ACC112 (cell line): ENCODE results near the gene EPHB1.

Source experiments
- H2AFZ ChIP-seq: fragments of 200-600 bp; sonication (generic); one replicate; pipeline ENCODE4 v1.6.0; 2017; ENCODE audit warnings: antibody characterized with exemption, low read length; ENCODE audit not compliant: unreplicated experiment
- H3K27ac ChIP-seq: fragments of 200-600 bp; sonication (generic); 2 replicates; pipeline ENCODE4 v1.5.1; 2014; ENCODE audit warnings: low read depth, mild to moderate bottlenecking, antibody characterized with exemption, low read length, moderate library complexity
- H3K27me3 ChIP-seq: fragments of 200-600 bp; sonication (generic); 2 replicates; pipeline ENCODE4 v1.6.1; 2014; ENCODE audit warnings: mild to moderate bottlenecking, antibody characterized with exemption, low read length, moderate library complexity, mixed read lengths; ENCODE audit not compliant: insufficient read depth
- H3K36me3 ChIP-seq: fragments of 200-600 bp; sonication (generic); 2 replicates; pipeline ENCODE4 v1.6.1; 2016; ENCODE audit warnings: mild to moderate bottlenecking, antibody characterized with exemption, low read length, moderate library complexity, mixed read lengths; ENCODE audit not compliant: insufficient read depth
- H3K4me1 ChIP-seq: fragments of 200-600 bp; sonication (generic); one replicate; pipeline ENCODE4 v1.6.1; 2016; ENCODE audit warnings: low read length, mixed read lengths; ENCODE audit not compliant: insufficient read depth, unreplicated experiment, control insufficient read depth
- H3K4me3 ChIP-seq: fragments of 200-600 bp; sonication (generic); 2 replicates; pipeline ENCODE4 v1.5.1; 2014; ENCODE audit warnings: mild to moderate bottlenecking, low read depth, low read length
- H3K79me2 ChIP-seq: fragments of 200-600 bp; sonication (generic); one replicate; pipeline ENCODE4 v1.6.0; 2016; ENCODE audit warnings: low read length; ENCODE audit not compliant: control insufficient read depth, unreplicated experiment, insufficient read depth

EPHB1 gene

GRCh38 chr3:135238871-135239614 is 444.0 kb downstream of the EPHB1 start:
- Histone ChIP-seq H3K79me2 (no peaks in the 10 kb centered on the region), H3K4me1 (no peaks in the 10 kb centered on the region), H3K27ac (no peak overlapping the region), H2AFZ (no peak overlapping the region), H3K4me3 (no peak overlapping the region), H3K27me3 (no peaks in the 10 kb centered on the region), H3K36me3 (no peaks in the 10 kb centered on the region)

GRCh38 chr3:135239615-135239884 is 444.5 kb downstream of the EPHB1 start:
- no peaks in the 10 kb centered on the region for H3K4me1 ChIP-seq

GRCh38 chr3:135240426-135240825 is 445.4 kb downstream of the EPHB1 start:
- no peaks in the 10 kb centered on the region for H3K36me3 ChIP-seq
- H2AFZ ChIP-seq, result no peak overlapping the region
- no peak overlapping the region for H3K27ac ChIP-seq
- H3K4me3 ChIP-seq, result no peak overlapping the region
- H3K79me2 ChIP-seq, result no peaks in the 10 kb centered on the region
- no peaks in the 10 kb centered on the region for H3K27me3 ChIP-seq
- no peaks in the 10 kb centered on the region for H3K4me1 ChIP-seq

More at GRCh38 chr3:135239615-135239884, 444.5 kb downstream of the EPHB1 start:
- Histone ChIP-seq H3K79me2 (no peaks in the 10 kb centered on the region), H3K36me3 (no peaks in the 10 kb centered on the region), H2AFZ (no peak overlapping the region), H3K27ac (no peak overlapping the region), H3K4me3 (no peak overlapping the region), H3K27me3 (no peaks in the 10 kb centered on the region)

GRCh38 chr3:135242285-135242684 is 447.2 kb downstream of the EPHB1 start:
- Histone ChIP-seq H3K4me1 (no peaks in the 10 kb centered on the region), H3K79me2 (no peaks in the 10 kb centered on the region), H3K27ac (no peak overlapping the region), H3K27me3 (no peaks in the 10 kb centered on the region), H2AFZ (no peak overlapping the region), H3K36me3 (no peaks in the 10 kb centered on the region), H3K4me3 (no peak overlapping the region)

GRCh38 chr3:135243616-135244015 is 448.6 kb downstream of the EPHB1 start:
- Histone ChIP-seq H3K4me1 (no peaks in the 10 kb centered on the region), H3K36me3 (no peaks in the 10 kb centered on the region), H3K27me3 (no peaks in the 10 kb centered on the region), H3K79me2 (no peaks in the 10 kb centered on the region), H2AFZ (no peak overlapping the region), H3K27ac (no peak overlapping the region), H3K4me3 (no peak overlapping the region)

GRCh38 chr3:135246027-135246426 is 451.0 kb downstream of the EPHB1 start:
- Histone ChIP-seq H3K4me1 (no peaks in the 10 kb centered on the region), H3K79me2 (no peaks in the 10 kb centered on the region), H3K27ac (no peak overlapping the region), H2AFZ (no peak overlapping the region), H3K27me3 (no peaks in the 10 kb centered on the region), H3K36me3 (no peaks in the 10 kb centered on the region), H3K4me3 (no peak overlapping the region)

- no peaks in the 10 kb centered on the region for H3K79me2 ChIP-seq
- H3K27ac ChIP-seq, result no peak overlapping the region
- H3K4me1 ChIP-seq, result no peaks in the 10 kb centered on the region
- no peak overlapping the region for H2AFZ ChIP-seq
- H3K4me3 ChIP-seq, result no peak overlapping the region
- no peaks in the 10 kb centered on the region for H3K27me3 ChIP-seq
- H3K36me3 ChIP-seq, result no peaks in the 10 kb centered on the region
Measured at GRCh38 chr3:135248213-135248612, 453.2 kb downstream of the EPHB1 start.

- H3K4me3 ChIP-seq, result no peak overlapping the region
- no peaks in the 10 kb centered on the region for H3K4me1 ChIP-seq
- H3K27me3 ChIP-seq, result no peaks in the 10 kb centered on the region
- no peaks in the 10 kb centered on the region for H3K36me3 ChIP-seq
- no peak overlapping the region for H3K27ac ChIP-seq
- no peaks in the 10 kb centered on the region for H3K79me2 ChIP-seq
- H2AFZ ChIP-seq, result no peak overlapping the region
Measured at GRCh38 chr3:135249186-135249585, 454.1 kb downstream of the EPHB1 start.

- no peaks in the 10 kb centered on the region for H3K27me3 ChIP-seq
- H3K4me3 ChIP-seq, result no peak overlapping the region
- no peaks in the 10 kb centered on the region for H3K36me3 ChIP-seq
- no peak overlapping the region for H2AFZ ChIP-seq
- H3K79me2 ChIP-seq, result no peaks in the 10 kb centered on the region
- no peaks in the 10 kb centered on the region for H3K4me1 ChIP-seq
- no peak overlapping the region for H3K27ac ChIP-seq
Measured at GRCh38 chr3:135258916-135259315, 463.9 kb downstream of the EPHB1 start.

- H3K79me2 ChIP-seq, result no peaks in the 10 kb centered on the region
- no peaks in the 10 kb centered on the region for H3K27me3 ChIP-seq
- no peaks in the 10 kb centered on the region for H3K4me1 ChIP-seq
- no peak overlapping the region for H2AFZ ChIP-seq
- H3K27ac ChIP-seq, result no peak overlapping the region
- H3K4me3 ChIP-seq, result no peak overlapping the region
- H3K36me3 ChIP-seq, result no peaks in the 10 kb centered on the region
Measured at GRCh38 chr3:135260025-135260424, 465.0 kb downstream of the EPHB1 start.

- H3K79me2 ChIP-seq, result no peaks in the 10 kb centered on the region
- H3K36me3 ChIP-seq, result no peaks in the 10 kb centered on the region
- H3K4me1 ChIP-seq, result no peaks in the 10 kb centered on the region
- H2AFZ ChIP-seq, result no peak overlapping the region
- H3K27me3 ChIP-seq, result no peaks in the 10 kb centered on the region
- no peak overlapping the region for H3K27ac ChIP-seq
- H3K4me3 ChIP-seq, result no peak overlapping the region
Measured at GRCh38 chr3:135261214-135261775, 466.2 kb downstream of the EPHB1 start.
